ENCODE measurements around the gene SEC22B.
A peak's percentile ranks its signal among the peaks of the same experiment; 100 is the strongest.
"Not testable (repeated sequence)": the region's sequence is repeated elsewhere in the genome, so short reads cannot be mapped to it uniquely, and the experiment has no call there.

The SEC22B gene

DNA sequence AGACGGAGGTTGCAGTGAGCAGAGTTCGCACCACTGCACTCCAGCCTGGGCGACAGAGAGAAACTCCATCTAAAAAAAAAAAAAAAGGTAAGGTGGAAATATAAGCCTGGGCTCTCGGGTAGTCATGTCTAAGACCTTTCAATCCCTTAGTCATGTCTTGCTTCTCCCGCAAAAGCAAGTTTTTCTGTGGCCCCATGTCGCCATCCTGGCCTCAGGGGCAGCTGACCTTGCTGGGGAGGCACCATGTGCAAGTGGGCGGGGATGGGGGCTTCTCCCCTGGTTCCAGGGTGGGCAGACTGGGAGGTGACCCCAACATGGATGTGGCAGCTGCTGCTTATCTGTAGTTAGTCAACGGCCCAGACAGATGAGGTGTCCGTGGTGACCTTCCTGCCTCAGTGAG is 66.7 kb downstream of the SEC22B start:
- not testable (repeated sequence) for DNase-seq (ENCODE audit: low spot score in 2 of 2); H3K36me3 Mint-ChIP-seq; ATAC-seq; H3K27ac Mint-ChIP-seq; H3K4me3 Mint-ChIP-seq; H3K9me3 Mint-ChIP-seq; H3K4me1 Mint-ChIP-seq

GRCh38 chr1:120109180-120109579 is 67.1 kb downstream of the SEC22B start:
- H3K4me1 Mint-ChIP-seq; H3K4me3 Mint-ChIP-seq; ATAC-seq; H3K27ac Mint-ChIP-seq; H3K36me3 Mint-ChIP-seq; DNase-seq (ENCODE audit: low spot score in 2 of 2); H3K9me3 Mint-ChIP-seq: not testable (repeated sequence)

GRCh38 chr1:120105288-120105687 is 71.0 kb downstream of the SEC22B start:
- H3K4me1 Mint-ChIP-seq; DNase-seq (ENCODE audit: low spot score in 2 of 2); H3K4me3 Mint-ChIP-seq; H3K27ac Mint-ChIP-seq; H3K36me3 Mint-ChIP-seq; H3K9me3 Mint-ChIP-seq: not testable (repeated sequence)
- peak; percentile 81 for ATAC-seq

DNA sequence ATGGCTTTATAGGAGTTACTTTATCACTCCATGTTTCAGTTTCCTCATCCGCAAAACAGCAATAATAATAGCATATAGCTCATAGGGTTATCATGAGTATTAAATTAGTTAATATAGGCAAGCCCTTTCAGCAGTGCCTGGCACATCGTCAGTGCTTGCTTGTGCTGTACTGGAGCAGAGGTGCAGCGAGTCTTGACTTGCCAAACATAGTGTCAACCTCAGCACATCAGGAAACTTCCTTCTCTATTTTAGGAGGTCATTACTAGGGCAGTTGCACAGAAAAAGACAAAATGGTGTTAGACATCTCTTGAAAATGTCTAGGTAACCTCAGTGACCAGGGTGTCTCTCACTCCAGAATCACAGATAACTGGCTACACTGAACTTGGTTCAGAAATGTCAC is 72.6 kb downstream of the SEC22B start:
- H3K4me1 Mint-ChIP-seq; H3K9me3 Mint-ChIP-seq; DNase-seq (ENCODE audit: low spot score in 2 of 2); H3K36me3 Mint-ChIP-seq; ATAC-seq; H3K4me3 Mint-ChIP-seq; H3K27ac Mint-ChIP-seq: not testable (repeated sequence)

DNA sequence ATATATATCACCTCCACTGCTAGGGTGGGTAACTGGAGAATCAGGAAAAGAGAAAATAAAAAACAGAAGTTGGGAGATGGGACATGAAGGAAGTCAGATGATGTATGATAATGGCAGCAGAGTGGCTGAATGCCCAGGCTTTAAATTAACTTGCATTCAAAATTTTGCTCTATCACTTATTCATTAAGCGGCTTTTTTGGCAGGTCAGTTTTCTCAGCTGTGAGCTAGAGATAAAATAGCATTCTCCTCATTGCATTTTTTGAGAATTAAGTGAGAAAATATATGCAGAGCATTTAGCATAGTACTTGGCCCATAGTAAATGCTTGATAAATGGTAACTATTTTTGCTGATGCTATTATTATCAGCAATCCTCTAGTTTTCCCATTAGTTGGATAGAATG is 74.7 kb downstream of the SEC22B start:
- H3K9me3 Mint-ChIP-seq; ATAC-seq; H3K4me1 Mint-ChIP-seq; H3K4me3 Mint-ChIP-seq; H3K27ac Mint-ChIP-seq; H3K36me3 Mint-ChIP-seq; DNase-seq (ENCODE audit: low spot score in 2 of 2): not testable (repeated sequence)

Measured in stimulated activated effector memory CD8-positive, alpha-beta T cell treated with anti-CD3 and anti-CD28 coated beads, Interleukin-12 subunit alpha, Interleukin-12 subunit beta, amount 100 ng/mL, for 72 hours (primary cell).